Breast epithelium (tissue), 3 donors: ENCODE results near the gene TMEM120A.

ENCODE experiments used
- POLR2A ChIP-seq: fragments of 450-650 bp; IDR thresholded peaks from one replicate; pipeline ENCODE4 v1.6.1; 2016; ENCODE audit warnings: antibody characterized with exemption, mild to moderate bottlenecking, moderate library complexity
- POLR2AphosphoS5 ChIP-seq, 3 donors: sonication (generic); formaldehyde crosslinking; IDR thresholded peaks; one replicate each; pipeline ENCODE4 v1.6.1; 2017; ENCODE audit warnings: antibody characterized with exemption in 3 of 3
- TF ChIP-seq, protein P1 (sequence below), 3 donors: fragments of 450-650 bp; IDR thresholded peaks; one replicate each; pipeline ENCODE4 v1.5.1; 2016 to 2017; ENCODE audit warnings: antibody characterized with exemption in 3 of 3, mild to moderate bottlenecking in 3 of 3, moderate library complexity in 3 of 3

GRCh38 chr7:75989500-75990388 lies 4.7 kb downstream of the TMEM120A start:
- TF ChIP-seq POLR2AphosphoS5 (IDR thresholded peaks at IDR 0.05) (no peak), POLR2A (no peak)
- TF ChIP-seq, protein P1, sequence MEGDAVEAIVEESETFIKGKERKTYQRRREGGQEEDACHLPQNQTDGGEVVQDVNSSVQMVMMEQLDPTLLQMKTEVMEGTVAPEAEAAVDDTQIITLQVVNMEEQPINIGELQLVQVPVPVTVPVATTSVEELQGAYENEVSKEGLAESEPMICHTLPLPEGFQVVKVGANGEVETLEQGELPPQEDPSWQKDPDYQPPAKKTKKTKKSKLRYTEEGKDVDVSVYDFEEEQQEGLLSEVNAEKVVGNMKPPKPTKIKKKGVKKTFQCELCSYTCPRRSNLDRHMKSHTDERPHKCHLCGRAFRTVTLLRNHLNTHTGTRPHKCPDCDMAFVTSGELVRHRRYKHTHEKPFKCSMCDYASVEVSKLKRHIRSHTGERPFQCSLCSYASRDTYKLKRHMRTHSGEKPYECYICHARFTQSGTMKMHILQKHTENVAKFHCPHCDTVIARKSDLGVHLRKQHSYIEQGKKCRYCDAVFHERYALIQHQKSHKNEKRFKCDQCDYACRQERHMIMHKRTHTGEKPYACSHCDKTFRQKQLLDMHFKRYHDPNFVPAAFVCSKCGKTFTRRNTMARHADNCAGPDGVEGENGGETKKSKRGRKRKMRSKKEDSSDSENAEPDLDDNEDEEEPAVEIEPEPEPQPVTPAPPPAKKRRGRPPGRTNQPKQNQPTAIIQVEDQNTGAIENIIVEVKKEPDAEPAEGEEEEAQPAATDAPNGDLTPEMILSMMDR (IDR thresholded peaks at IDR 0.05): no peak
